Cardiac fibroblast (primary cell): ENCODE results near the gene KLHL12.
"Not testable (repeated sequence)": the region's sequence is repeated elsewhere in the genome, so short reads cannot be mapped to it uniquely, and the experiment has no call there.

Source experiments
- DNase-seq, 2 donors: peaks; one replicate each; pipeline versions ENCODE4 v3.0.0 to v3.0.0-alpha.2; 2010; ENCODE audit warnings: low read depth in 2 of 2
- H3K4me3 ChIP-seq, 2 donors: replicated peaks in 1 of 2; 1 replicate in 1 of 2; 2 replicates in 1 of 2; pipeline ENCODE4 v1.5.1; 2011; ENCODE audit warnings: low read depth in 2 of 2, low read length in 2 of 2, mild to moderate bottlenecking in 2 of 2, moderate library complexity in 1 of 2
- TF ChIP-seq, protein P1 (sequence below): IDR thresholded peaks from one replicate; pipeline ENCODE4 v1.5.1; 2011; ENCODE audit warnings: low read depth, mild to moderate bottlenecking, low read length, inconsistent platforms

Gene KLHL12

DNA sequence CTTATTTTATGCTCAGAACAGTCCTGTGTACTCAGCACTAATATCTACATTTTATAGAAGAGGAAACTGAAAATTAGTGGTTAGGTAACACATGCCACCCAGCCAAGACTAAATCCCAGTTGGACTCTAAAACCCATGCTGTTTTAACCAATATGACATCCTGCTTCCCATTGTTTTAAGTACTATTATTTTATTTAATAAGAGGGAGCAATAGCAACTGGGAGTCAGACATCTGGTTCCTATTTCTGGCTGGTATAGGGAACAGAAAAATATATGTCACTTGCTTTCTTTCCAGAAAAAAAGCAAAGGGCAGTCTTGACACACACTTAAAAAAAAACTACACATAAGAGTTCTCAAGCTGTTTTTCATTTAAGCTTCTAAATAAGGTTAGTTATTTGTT is 11.9 kb downstream of the KLHL12 start:
- no peak overlapping the region for H3K4me3 ChIP-seq
- TF ChIP-seq, protein P1, sequence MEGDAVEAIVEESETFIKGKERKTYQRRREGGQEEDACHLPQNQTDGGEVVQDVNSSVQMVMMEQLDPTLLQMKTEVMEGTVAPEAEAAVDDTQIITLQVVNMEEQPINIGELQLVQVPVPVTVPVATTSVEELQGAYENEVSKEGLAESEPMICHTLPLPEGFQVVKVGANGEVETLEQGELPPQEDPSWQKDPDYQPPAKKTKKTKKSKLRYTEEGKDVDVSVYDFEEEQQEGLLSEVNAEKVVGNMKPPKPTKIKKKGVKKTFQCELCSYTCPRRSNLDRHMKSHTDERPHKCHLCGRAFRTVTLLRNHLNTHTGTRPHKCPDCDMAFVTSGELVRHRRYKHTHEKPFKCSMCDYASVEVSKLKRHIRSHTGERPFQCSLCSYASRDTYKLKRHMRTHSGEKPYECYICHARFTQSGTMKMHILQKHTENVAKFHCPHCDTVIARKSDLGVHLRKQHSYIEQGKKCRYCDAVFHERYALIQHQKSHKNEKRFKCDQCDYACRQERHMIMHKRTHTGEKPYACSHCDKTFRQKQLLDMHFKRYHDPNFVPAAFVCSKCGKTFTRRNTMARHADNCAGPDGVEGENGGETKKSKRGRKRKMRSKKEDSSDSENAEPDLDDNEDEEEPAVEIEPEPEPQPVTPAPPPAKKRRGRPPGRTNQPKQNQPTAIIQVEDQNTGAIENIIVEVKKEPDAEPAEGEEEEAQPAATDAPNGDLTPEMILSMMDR = no peak
- DNase-seq = no peak

DNA sequence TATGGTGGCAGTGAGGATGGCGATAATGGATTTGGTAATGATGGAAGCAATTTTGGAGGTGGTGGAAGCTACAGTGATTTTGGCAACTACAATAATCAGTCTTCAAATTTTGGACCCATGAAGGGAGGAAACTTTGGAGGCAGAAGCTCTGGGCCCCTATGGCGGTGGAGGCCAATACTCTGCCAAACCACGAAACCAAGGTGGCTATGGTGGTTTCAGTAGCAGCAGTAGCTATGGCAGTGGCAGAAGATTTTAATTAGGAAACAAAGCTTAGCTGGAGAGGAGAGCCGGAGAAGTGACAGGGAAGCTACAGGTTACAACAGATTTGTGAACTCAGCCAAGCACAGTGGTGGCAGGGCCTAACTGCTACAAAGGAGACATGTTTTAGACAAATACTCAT is 14.6 kb downstream of the KLHL12 start:
- not testable (repeated sequence) for H3K4me3 ChIP-seq, DNase-seq

DNA sequence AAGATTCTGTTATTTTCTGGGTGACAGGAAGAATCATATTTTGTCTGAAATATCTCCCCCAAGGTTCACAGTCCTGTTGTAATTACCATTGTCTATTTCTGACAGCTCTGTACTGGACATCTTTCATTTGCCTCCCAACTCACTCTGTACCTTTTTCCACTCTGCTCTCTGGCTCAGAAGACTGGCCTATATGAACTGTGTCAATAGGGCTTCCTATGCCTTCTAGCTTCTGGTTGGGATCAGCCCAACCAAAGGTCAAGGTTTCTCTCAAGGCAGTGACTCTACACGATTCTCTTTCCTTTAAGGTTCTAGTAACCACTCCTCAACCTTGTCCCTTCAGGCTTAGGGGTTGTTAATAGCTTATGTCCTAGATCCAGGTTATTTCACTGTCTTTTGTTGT is 17.5 kb downstream of the KLHL12 start:
- no peak overlapping the region for H3K4me3 ChIP-seq
- no peak for DNase-seq

DNA sequence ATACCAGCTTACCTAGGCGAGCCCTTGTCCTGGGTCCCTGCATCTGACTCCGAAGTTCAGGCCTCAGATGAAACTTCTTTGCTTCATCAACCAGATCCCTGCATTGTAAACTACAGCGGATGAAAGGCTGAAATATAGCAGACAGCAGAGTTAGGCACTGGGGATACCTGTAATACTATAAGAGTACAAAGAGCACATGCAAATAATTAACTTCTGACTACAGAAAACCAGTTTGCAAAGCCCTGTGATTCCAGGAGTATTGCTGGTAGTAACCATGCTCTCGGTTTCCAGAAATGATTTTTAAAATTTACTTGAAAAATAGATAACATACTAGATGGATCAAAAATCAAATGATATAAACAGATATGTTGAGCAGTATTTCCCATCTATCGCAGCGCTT is 18.0 kb downstream of the KLHL12 start:
- no peak for DNase-seq
- TF ChIP-seq, protein P1 = no peak

More for the DNA sequence above, 17.5 kb downstream of the KLHL12 start:
- TF ChIP-seq, protein P1 = no peak

DNA sequence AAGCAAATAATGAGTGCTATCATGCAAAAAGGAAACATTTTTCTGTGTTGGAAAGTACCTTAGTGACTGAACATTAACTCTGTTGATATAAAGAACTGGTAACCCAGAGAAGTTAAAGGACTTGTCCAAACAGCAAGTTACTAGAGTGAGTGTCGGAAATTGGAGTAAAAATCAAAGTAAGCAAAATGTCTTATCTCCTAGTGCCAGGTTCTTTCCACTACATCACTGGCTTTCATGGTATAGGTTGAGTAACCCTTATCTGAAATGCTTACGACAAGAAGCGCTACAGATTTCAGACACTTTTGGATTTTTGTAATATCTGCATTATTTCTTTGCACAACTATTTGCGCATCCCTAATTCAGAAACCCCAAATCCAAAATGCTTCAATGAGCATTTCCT is 21.7 kb downstream of the KLHL12 start:
- DNase-seq = no peak
- TF ChIP-seq, protein P1 = no peak

More for the DNA sequence above, 18.0 kb downstream of the KLHL12 start:
- no peak overlapping the region for H3K4me3 ChIP-seq

DNA sequence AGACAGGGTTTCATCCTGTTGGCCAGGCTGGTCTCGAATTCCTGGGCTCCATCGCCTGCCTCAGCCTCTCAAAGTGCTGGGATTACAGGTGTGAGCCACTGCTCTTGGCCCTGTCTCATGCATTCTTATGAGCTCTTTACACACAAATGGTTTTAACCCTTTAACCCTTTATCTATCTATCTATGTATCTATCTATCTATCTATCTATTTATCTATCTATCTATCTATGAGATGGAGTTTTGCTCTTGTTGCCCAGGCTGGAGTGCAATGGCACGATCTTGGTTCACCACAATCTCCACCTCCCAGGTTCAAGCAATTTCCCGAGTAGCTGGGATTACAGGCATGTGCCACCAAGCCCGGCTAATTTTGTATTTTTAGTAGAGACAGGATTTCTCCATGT is 23.2 kb downstream of the KLHL12 start:
- not testable (repeated sequence) for H3K4me3 ChIP-seq

More for the DNA sequence above, 21.7 kb downstream of the KLHL12 start:
- H3K4me3 ChIP-seq = no peak overlapping the region

DNA sequence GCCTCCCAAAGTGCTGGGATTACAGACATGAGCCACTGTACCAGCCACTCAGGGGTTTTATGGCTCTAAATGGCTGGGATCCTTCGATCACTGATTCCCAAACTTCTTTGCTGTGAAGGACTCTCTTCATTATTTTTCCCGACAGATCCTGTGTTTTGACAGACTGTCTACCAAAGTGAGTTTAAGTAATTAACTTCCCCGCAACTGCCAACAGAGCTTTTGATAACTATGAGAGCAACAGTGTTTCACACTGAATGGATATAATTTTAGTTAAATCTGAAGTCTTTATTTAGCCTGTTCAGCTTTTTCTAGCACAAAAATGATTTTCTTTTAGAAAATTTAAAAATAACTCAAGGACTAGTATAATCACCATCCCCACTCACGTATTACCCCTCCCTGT is 25.5 kb downstream of the KLHL12 start:
- TF ChIP-seq, protein P1 = no peak
- DNase-seq = no peak

More for the DNA sequence above, 23.2 kb downstream of the KLHL12 start:
- DNase-seq = not testable (repeated sequence)

DNA sequence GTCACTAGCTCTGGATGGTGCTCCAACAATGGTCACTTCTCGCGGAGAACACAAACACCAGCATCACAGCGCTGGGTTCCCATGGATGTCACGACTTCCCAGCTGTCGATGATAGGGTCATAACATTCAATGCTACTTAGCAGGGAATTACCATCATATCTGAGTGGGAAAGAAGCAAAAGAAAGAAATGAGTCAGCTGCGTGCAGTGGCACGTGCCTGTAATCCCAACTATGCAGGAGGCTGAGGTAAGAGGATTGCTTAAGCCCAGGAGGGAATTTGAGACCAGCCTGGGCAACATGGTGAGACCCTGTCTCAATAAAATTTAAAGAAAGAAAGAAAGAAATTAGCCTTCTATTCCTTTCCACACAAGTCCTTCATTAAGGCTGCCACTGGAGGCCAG is 34.5 kb downstream of the KLHL12 start:
- TF ChIP-seq, protein P1 = no peak
- H3K4me3 ChIP-seq = no peak overlapping the region
- DNase-seq = no peak

More for the DNA sequence above, 25.5 kb downstream of the KLHL12 start:
- no peak overlapping the region for H3K4me3 ChIP-seq
